ENCODE measurements around the gene MUSK.
A peak's percentile ranks its signal among the peaks of the same experiment; 100 is the strongest.

The MUSK gene

GRCh38 chr9:110768886-110769285 is 100.3 kb downstream of the MUSK start:
- Histone ChIP-seq H2AK5ac (ENCODE audit: low read length, severe bottlenecking) (no peak overlapping the region), H3K14ac (ENCODE audit: low read length in 2 of 2) (no peak overlapping the region), H3K79me1 (replicated peaks; ENCODE audit: low read length, poor library complexity, severe bottlenecking) (no peaks in the 10 kb centered on the region), H2BK15ac (ENCODE audit: low read depth, poor library complexity, severe bottlenecking) (no peak overlapping the region), H4K91ac (ENCODE audit: low read length) (no peak overlapping the region), H2BK120ac (ENCODE audit: low read depth, low read length) (no peak overlapping the region), H3K4me2 (ENCODE audit: low read length, poor library complexity, severe bottlenecking) (no peak overlapping the region), H4K8ac (ENCODE audit: low read length) (no peak overlapping the region), H3K9me3 (ENCODE audit: control insufficient read depth, low read length) (no peaks in the 10 kb centered on the region), H3K27ac (ENCODE audit: low read length, poor library complexity, severe bottlenecking) (no peak overlapping the region), H3K27me3 (ENCODE audit: control insufficient read depth in 1 of 2, insufficient read depth in 1 of 2, low read length in 2 of 2) (no peaks in the 10 kb centered on the region), H2BK12ac (ENCODE audit: low read length in 2 of 2) (no peak overlapping the region), H3K4ac (ENCODE audit: low read depth in 1 of 2, low read length in 2 of 2) (no peak overlapping the region), H3K4me1 (ENCODE audit: control insufficient read depth, insufficient read depth, low read depth, low read length) (peaks cover 2% of the 10 kb centered on the region), H3K36me3 (ENCODE audit: control insufficient read depth in 1 of 2, insufficient read depth in 2 of 2, low read depth in 1 of 2, low read length in 2 of 2) (no peaks in the 10 kb centered on the region), H2BK5ac (ENCODE audit: low read depth, low read length, poor library complexity, severe bottlenecking) (no peak overlapping the region), H3K23ac (ENCODE audit: low read length in 2 of 2) (no peak overlapping the region), H3K18ac (ENCODE audit: low read depth in 1 of 2, low read length in 2 of 2) (no peak overlapping the region), H2AFZ (ENCODE audit: low read depth, low read length) (no peak overlapping the region), H3K9ac (ENCODE audit: low read length) (peak overlapping the region; percentile 86), H3K4me3 (ENCODE audit: insufficient read depth in 1 of 2, low read depth in 1 of 2, low read length in 2 of 2) (no peak overlapping the region)
- no peak for DNase-seq
- WGBS, result no CpG with 5 or more reads among the region's 2 CpGs

DNA sequence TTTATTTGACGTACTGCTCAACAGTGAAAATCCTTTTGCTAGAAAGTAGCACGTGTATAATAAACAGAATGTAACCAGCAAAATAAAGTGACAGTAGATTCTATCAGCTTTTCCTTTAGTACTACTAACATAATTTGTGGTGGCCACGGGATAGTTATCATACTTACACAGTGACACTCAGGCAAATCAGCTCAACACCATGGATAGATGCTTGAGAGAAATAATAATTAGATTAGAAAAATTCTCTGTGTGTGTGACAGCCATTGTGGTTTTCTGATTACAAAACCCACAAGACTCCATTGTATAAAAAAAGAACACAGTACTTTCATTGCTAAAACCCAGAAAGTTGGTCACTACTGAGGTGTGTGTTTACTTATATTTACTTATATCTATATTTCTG is 101.1 kb downstream of the MUSK start:
- Histone ChIP-seq H2BK5ac (ENCODE audit: low read depth, low read length, poor library complexity, severe bottlenecking) (no peak overlapping the region), H3K9ac (ENCODE audit: low read length) (peak overlapping the region; percentile 19), H4K91ac (ENCODE audit: low read length) (no peak overlapping the region), H3K23ac (ENCODE audit: low read length in 2 of 2) (no peak overlapping the region), H2BK15ac (ENCODE audit: low read depth, poor library complexity, severe bottlenecking) (no peak overlapping the region), H3K36me3 (ENCODE audit: control insufficient read depth in 1 of 2, insufficient read depth in 2 of 2, low read depth in 1 of 2, low read length in 2 of 2) (no peaks in the 10 kb centered on the region), H3K4ac (ENCODE audit: low read depth in 1 of 2, low read length in 2 of 2) (no peak overlapping the region), H3K4me3 (ENCODE audit: insufficient read depth in 1 of 2, low read depth in 1 of 2, low read length in 2 of 2) (no peak overlapping the region), H3K27me3 (ENCODE audit: control insufficient read depth in 1 of 2, insufficient read depth in 1 of 2, low read length in 2 of 2) (no peaks in the 10 kb centered on the region), H3K9me3 (ENCODE audit: control insufficient read depth, low read length) (no peaks in the 10 kb centered on the region), H3K79me1 (replicated peaks; ENCODE audit: low read length, poor library complexity, severe bottlenecking) (no peaks in the 10 kb centered on the region), H3K4me2 (ENCODE audit: low read length, poor library complexity, severe bottlenecking) (no peak overlapping the region), H3K27ac (ENCODE audit: low read length, poor library complexity, severe bottlenecking) (no peak overlapping the region), H2BK120ac (ENCODE audit: low read depth, low read length) (no peak overlapping the region), H3K18ac (ENCODE audit: low read depth in 1 of 2, low read length in 2 of 2) (no peak overlapping the region), H4K8ac (ENCODE audit: low read length) (no peak overlapping the region), H3K14ac (ENCODE audit: low read length in 2 of 2) (no peak overlapping the region), H2BK12ac (ENCODE audit: low read length in 2 of 2) (no peak overlapping the region), H2AFZ (ENCODE audit: low read depth, low read length) (no peak overlapping the region), H3K4me1 (ENCODE audit: control insufficient read depth, insufficient read depth, low read depth, low read length) (peaks cover 2% of the 10 kb centered on the region), H2AK5ac (ENCODE audit: low read length, severe bottlenecking) (no peak overlapping the region)
- WGBS, result no CpG with 5 or more reads among the region's 3 CpGs
- DNase-seq, result peak; percentile 58

- Histone ChIP-seq H3K27ac (ENCODE audit: low read length, poor library complexity, severe bottlenecking) (no peak overlapping the region), H3K4me1 (ENCODE audit: control insufficient read depth, insufficient read depth, low read depth, low read length) (no peaks in the 10 kb centered on the region), H3K79me1 (replicated peaks; ENCODE audit: low read length, poor library complexity, severe bottlenecking) (no peaks in the 10 kb centered on the region), H3K36me3 (ENCODE audit: control insufficient read depth in 1 of 2, insufficient read depth in 2 of 2, low read depth in 1 of 2, low read length in 2 of 2) (no peaks in the 10 kb centered on the region), H2BK120ac (ENCODE audit: low read depth, low read length) (no peak overlapping the region), H2BK5ac (ENCODE audit: low read depth, low read length, poor library complexity, severe bottlenecking) (no peak overlapping the region), H3K14ac (ENCODE audit: low read length in 2 of 2) (no peak overlapping the region), H2BK12ac (ENCODE audit: low read length in 2 of 2) (peak overlapping the region in 1 of 2 experiments; percentile 89), H3K4me2 (ENCODE audit: low read length, poor library complexity, severe bottlenecking) (no peak overlapping the region), H3K4me3 (ENCODE audit: insufficient read depth in 1 of 2, low read depth in 1 of 2, low read length in 2 of 2) (no peak overlapping the region), H3K4ac (ENCODE audit: low read depth in 1 of 2, low read length in 2 of 2) (no peak overlapping the region), H3K9me3 (ENCODE audit: control insufficient read depth, low read length) (no peaks in the 10 kb centered on the region), H3K18ac (ENCODE audit: low read depth in 1 of 2, low read length in 2 of 2) (peak overlapping the region; percentile 45 to 90), H4K91ac (ENCODE audit: low read length) (no peak overlapping the region), H2AFZ (ENCODE audit: low read depth, low read length) (no peak overlapping the region), H3K23ac (ENCODE audit: low read length in 2 of 2) (no peak overlapping the region), H2BK15ac (ENCODE audit: low read depth, poor library complexity, severe bottlenecking) (no peak overlapping the region), H3K9ac (ENCODE audit: low read length) (no peak overlapping the region), H2AK5ac (ENCODE audit: low read length, severe bottlenecking) (no peak overlapping the region), H4K8ac (ENCODE audit: low read length) (no peak overlapping the region), H3K27me3 (ENCODE audit: control insufficient read depth in 1 of 2, insufficient read depth in 1 of 2, low read length in 2 of 2) (no peaks in the 10 kb centered on the region)
- DNase-seq, result no peak
- 97% methylated on average over 4 of the region's 5 CpGs for WGBS
Observed at GRCh38 chr9:110775724-110776123, 107.1 kb downstream of the MUSK start.

- Histone ChIP-seq H3K14ac (ENCODE audit: low read length in 2 of 2) (no peak overlapping the region), H2BK15ac (ENCODE audit: low read depth, poor library complexity, severe bottlenecking) (no peak overlapping the region), H2BK5ac (ENCODE audit: low read depth, low read length, poor library complexity, severe bottlenecking) (no peak overlapping the region), H2AFZ (ENCODE audit: low read depth, low read length) (no peak overlapping the region), H3K9me3 (ENCODE audit: control insufficient read depth, low read length) (no peaks in the 10 kb centered on the region), H2BK12ac (ENCODE audit: low read length in 2 of 2) (no peak overlapping the region), H3K4me2 (ENCODE audit: low read length, poor library complexity, severe bottlenecking) (no peak overlapping the region), H3K36me3 (ENCODE audit: control insufficient read depth in 1 of 2, insufficient read depth in 2 of 2, low read depth in 1 of 2, low read length in 2 of 2) (no peaks in the 10 kb centered on the region), H3K4me1 (ENCODE audit: control insufficient read depth, insufficient read depth, low read depth, low read length) (no peaks in the 10 kb centered on the region), H2AK5ac (ENCODE audit: low read length, severe bottlenecking) (no peak overlapping the region), H3K4me3 (ENCODE audit: insufficient read depth in 1 of 2, low read depth in 1 of 2, low read length in 2 of 2) (no peak overlapping the region), H3K4ac (ENCODE audit: low read depth in 1 of 2, low read length in 2 of 2) (no peak overlapping the region), H3K27ac (ENCODE audit: low read length, poor library complexity, severe bottlenecking) (no peak overlapping the region), H3K9ac (ENCODE audit: low read length) (no peak overlapping the region), H3K79me1 (replicated peaks; ENCODE audit: low read length, poor library complexity, severe bottlenecking) (no peaks in the 10 kb centered on the region), H4K8ac (ENCODE audit: low read length) (no peak overlapping the region), H3K18ac (ENCODE audit: low read depth in 1 of 2, low read length in 2 of 2) (no peak overlapping the region), H3K23ac (ENCODE audit: low read length in 2 of 2) (no peak overlapping the region), H3K27me3 (ENCODE audit: control insufficient read depth in 1 of 2, insufficient read depth in 1 of 2, low read length in 2 of 2) (no peaks in the 10 kb centered on the region), H4K91ac (ENCODE audit: low read length) (no peak overlapping the region), H2BK120ac (ENCODE audit: low read depth, low read length) (no peak overlapping the region)
- no peak for DNase-seq
- WGBS, result no CpG with 5 or more reads among the region's 1 CpG
Observed at GRCh38 chr9:110776221-110776620, 107.6 kb downstream of the MUSK start.

All from mesenchymal stem cell (in vitro differentiated cells and primary cell).